IMR-90 (cell line): ENCODE data around the gene FGFR4. TPM values are rescaled to one million over a fixed set of nuclear protein-coding genes. Genes with fewer than 3 reads are reported as not detected.
A peak's percentile ranks its signal among the peaks of the same experiment; 100 is the strongest.

Experiments
- ATAC-seq: fragments of 200-7000 bp; cut with Tn5 transposase; 2 replicates; pipeline ENCODE4 v1.9.1; 2020; ENCODE audit warnings: low read depth, mild to moderate bottlenecking, moderate library complexity
- BruUV-seq: library from RNA; stranded (reverse); fragments of 400-500 nt; replicated peaks from 2 replicates; lab custom pipeline; 2021; lab: Mats Ljungman, UMichigan
- CTCF ChIA-PET: fragments of 300-600 bp; formaldehyde crosslinking; extraction: SDS; loops from one replicate; lab custom pipeline; 2021; ENCODE audit warnings: antibody characterized with exemption; lab: Yijun Ruan, JAX
- POLR2A ChIA-PET: fragments of 300-600 bp; sonication (Branson Sonifier 250); formaldehyde crosslinking; loops from one replicate; lab custom pipeline; 2022; ENCODE audit warnings: antibody characterized with exemption; ENCODE audit not compliant: unreplicated experiment; lab: Charles Lee
- DNase-seq: peaks from one replicate; pipeline ENCODE4 v3.0.0; 2013
- H2AFZ ChIP-seq: replicated peaks from 2 replicates; pipeline ENCODE3; 2013; ENCODE audit warnings: low read length, mild to moderate bottlenecking; ENCODE audit not compliant: poor library complexity
- H2AK5ac ChIP-seq: 2 replicates; pipeline ENCODE4 v1.6.1; 2013; ENCODE audit warnings: low read depth, low read length, inconsistent platforms
- H2AK9ac ChIP-seq: replicated peaks from 2 replicates; pipeline ENCODE3; 2013; ENCODE audit warnings: mild to moderate bottlenecking, low read depth, low read length, moderate library complexity; ENCODE audit not compliant: poor library complexity
- H2BK120ac ChIP-seq: 2 replicates; pipeline ENCODE4 v1.6.1; 2013; ENCODE audit warnings: low read depth, low read length, inconsistent platforms
- H2BK15ac ChIP-seq: 3 replicates; pipeline ENCODE4 v1.6.1; 2013; ENCODE audit warnings: low read depth, low read length, inconsistent platforms
- H2BK20ac ChIP-seq: 2 replicates; pipeline ENCODE4 v1.6.1; 2013; ENCODE audit warnings: low read depth, mild to moderate bottlenecking, inconsistent platforms, low read length, moderate library complexity
- H2BK5ac ChIP-seq: 2 replicates; pipeline ENCODE4 v1.6.1; 2013; ENCODE audit warnings: mild to moderate bottlenecking, low read depth, low read length, inconsistent platforms; ENCODE audit not compliant: poor library complexity, severe bottlenecking
- H3K14ac ChIP-seq: replicated peaks from 2 replicates; pipeline ENCODE4 v1.6.1; 2013; ENCODE audit warnings: low read depth, low read length, inconsistent platforms
- H3K18ac ChIP-seq: 2 replicates; pipeline ENCODE4 v1.6.1; 2013; ENCODE audit warnings: low read depth, low read length, control low read depth
- H3K23ac ChIP-seq: 2 replicates; pipeline ENCODE4 v1.6.1; 2013; ENCODE audit warnings: low read depth, low read length, inconsistent platforms
- H3K27ac ChIP-seq: 2 replicates; pipeline ENCODE4 v1.5.1; 2013; ENCODE audit warnings: mild to moderate bottlenecking, control low read depth, low read length; ENCODE audit not compliant: insufficient read depth
- H3K27me3 ChIP-seq: 2 replicates; pipeline ENCODE4 v1.6.1; 2013; ENCODE audit warnings: low read length; ENCODE audit not compliant: control insufficient read depth, insufficient read depth
- H3K36me3 ChIP-seq: 2 replicates; pipeline ENCODE4 v1.6.1; 2013; ENCODE audit warnings: low read length, mixed read lengths; ENCODE audit not compliant: control insufficient read depth, insufficient read depth
- H3K4ac ChIP-seq: 2 replicates; pipeline ENCODE4 v1.6.1; 2013; ENCODE audit warnings: low read depth, low read length, inconsistent platforms
- H3K4me1 ChIP-seq: 2 replicates; pipeline ENCODE4 v1.6.1; 2013; ENCODE audit warnings: low read length, mixed read lengths; ENCODE audit not compliant: control insufficient read depth, insufficient read depth
- H3K4me2 ChIP-seq: 2 replicates; pipeline ENCODE4 v1.6.1; 2013; ENCODE audit warnings: low read depth, mild to moderate bottlenecking, control low read depth, low read length, moderate library complexity
- H3K4me3 ChIP-seq: 2 replicates; pipeline ENCODE4 v1.5.1; 2013; ENCODE audit warnings: low read depth, mild to moderate bottlenecking, control low read depth, low read length, moderate library complexity; ENCODE audit not compliant: insufficient read depth
- H3K56ac ChIP-seq: 2 replicates; pipeline ENCODE4 v1.6.1; 2013; ENCODE audit warnings: low read length, inconsistent platforms; ENCODE audit not compliant: insufficient read depth; ENCODE audit errors: extremely low read depth
- H3K79me1 ChIP-seq, 2 experiments: 2 replicates each; pipeline ENCODE4 v1.6.1; 2013; ENCODE audit warnings: low read length in 2 of 2, inconsistent platforms in 1 of 2, low read depth in 1 of 2
- H3K9ac ChIP-seq: 2 replicates; pipeline ENCODE4 v1.6.1; 2013; ENCODE audit warnings: low read depth, low read length, control low read depth
- H3K9me1 ChIP-seq: 2 replicates; pipeline ENCODE4 v1.6.1; 2013; ENCODE audit warnings: low read length, inconsistent platforms; ENCODE audit not compliant: insufficient read depth
- H3K9me3 ChIP-seq: 2 replicates; pipeline ENCODE4 v1.6.1; 2013; ENCODE audit warnings: low read length; ENCODE audit not compliant: control insufficient read depth, insufficient read depth
- H4K20me1 ChIP-seq: 2 replicates; pipeline ENCODE4 v1.6.1; 2013; ENCODE audit warnings: low read length, inconsistent platforms; ENCODE audit not compliant: insufficient read depth
- H4K5ac ChIP-seq: 2 replicates; pipeline ENCODE4 v1.6.1; 2013; ENCODE audit warnings: mild to moderate bottlenecking, low read depth, low read length, control low read depth
- H4K8ac ChIP-seq, 2 experiments: 2 replicates each; pipeline ENCODE4 v1.6.1; 2013; ENCODE audit warnings: low read depth in 2 of 2, low read length in 2 of 2, control low read depth in 1 of 2, inconsistent platforms in 1 of 2
- H4K91ac ChIP-seq: 2 replicates; pipeline ENCODE4 v1.6.1; 2013; ENCODE audit warnings: low read depth, low read length, inconsistent platforms; ENCODE audit not compliant: insufficient read depth
- CEBPB ChIP-seq: IDR thresholded peaks from 2 replicates; pipeline ENCODE4 v1.6.1; 2012; ENCODE audit warnings: low read depth, low read length, improper control_type of control experiment
- FOS ChIP-seq: fragments of 150-350 bp; IDR thresholded peaks from 2 replicates; pipeline ENCODE4 v1.6.1; 2016; ENCODE audit warnings: low read depth, low read length
- MAZ ChIP-seq: IDR thresholded peaks from 2 replicates; pipeline ENCODE4 v1.6.1; 2012; ENCODE audit warnings: low read depth, mild to moderate bottlenecking, low read length, improper control_type of control experiment, moderate library complexity, borderline replicate concordance
- RCOR1 ChIP-seq: IDR thresholded peaks from 2 replicates; pipeline ENCODE4 v1.6.1; 2012; ENCODE audit warnings: mild to moderate bottlenecking, low read length, improper control_type of control experiment; ENCODE audit not compliant: insufficient replicate concordance
- WGBS, 2 experiments: methylation state at CpG; one replicate each; pipeline versions ENCODE4 v1.1.5 to v1.1.7; 2013; ENCODE audit warnings: missing lambda C conversion rate in 2 of 2; ENCODE audit not compliant: insufficient read length in 1 of 2; ENCODE audit errors: extremely low coverage in 2 of 2; 5-methylcytosine and 5-hydroxymethylcytosine counted together
- dilution Hi-C: fragments of 300-500 bp; cut with HindIII; formaldehyde crosslinking; loops from one replicate; pipeline ENCODE4 v1.14.3; 2018; ENCODE audit warnings: low sequenced_read_pairs; ENCODE audit not compliant: unreplicated experiment
- in situ Hi-C: fragments of 300-500 bp; cut with MboI; formaldehyde crosslinking; loops from 3 replicates; pipeline ENCODE4 v1.14.3; 2019; ENCODE audit warnings: low sequenced_read_pairs, inconsistent platforms, mixed read lengths
- intact Hi-C: fragments of 100-400 bp; cut with micrococcal nuclease; formaldehyde crosslinking; loops from 2 replicates; pipeline ENCODE4 v1.10.0; 2022
- polyA plus RNA-seq, 3 experiments: library from polyadenylated mRNA; depleted of rRNA; stranded (reverse); fragments of >200 nt; gene quantifications; 2 replicates each; pipeline ENCODE4 v1.2.3, GENCODE V29; 2012; ENCODE audit warnings: low replicate concordance in 1 of 3
- total RNA-seq: library from RNA; depleted of rRNA; stranded (reverse); fragments of >200 nt; gene quantifications from 2 replicates; pipeline ENCODE4 v1.2.3, GENCODE V29; 2012
- TF ChIP-seq, protein P1 (sequence below): fragments of 150-350 bp; IDR thresholded peaks from 2 replicates; pipeline ENCODE4 v1.6.1; 2017; ENCODE audit warnings: mild to moderate bottlenecking, antibody characterized with exemption, low read length, low read depth

FGFR4 gene
- total and polyA plus RNA-seq, 2 of the 4 experiments (the other 2 are of a cell fraction) = 0.90 to 2.4 TPM

DNA sequence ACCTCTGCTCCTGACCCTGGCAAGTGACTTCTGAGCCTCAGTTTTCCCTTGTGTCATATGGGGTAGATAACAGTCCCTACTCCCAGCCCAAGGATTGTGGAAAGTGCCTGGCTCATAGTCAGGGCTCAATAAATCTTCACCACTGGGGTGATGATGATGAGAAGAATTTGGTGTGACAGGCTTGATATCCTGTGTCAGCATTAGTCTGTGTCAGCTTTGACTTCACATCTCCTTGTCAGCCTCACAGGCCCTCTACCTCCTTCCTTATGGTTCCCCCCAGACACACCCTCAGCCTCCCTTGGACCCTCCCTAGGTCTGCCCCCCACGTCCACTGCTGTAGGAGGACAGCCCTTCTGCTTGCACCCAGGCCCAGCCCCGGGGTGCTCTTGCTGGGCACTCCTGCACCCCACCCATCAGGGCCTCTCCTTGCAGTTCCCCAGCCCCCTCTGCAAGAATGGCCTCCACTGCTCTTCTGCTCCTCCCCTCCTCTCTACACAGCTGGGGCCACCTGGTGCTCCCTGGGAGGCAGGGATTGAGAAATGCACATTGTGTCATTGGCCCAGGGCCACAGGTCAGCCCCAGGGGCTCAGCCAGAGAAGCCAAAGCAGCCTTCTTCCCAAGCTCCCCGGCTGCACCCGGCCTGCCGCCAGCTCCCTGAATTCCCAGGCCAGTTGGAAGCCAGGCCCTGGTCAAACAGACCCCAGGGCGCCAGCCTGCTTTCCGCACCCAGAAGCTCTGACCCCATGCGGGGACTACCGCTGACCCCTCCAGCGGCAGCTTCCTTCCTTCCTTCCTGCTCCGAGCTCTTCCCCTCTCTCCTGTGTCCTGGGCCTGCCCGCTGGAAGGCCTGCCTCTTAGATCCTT, 7.7 kb downstream of the FGFR4 start:
- peak overlapping the region; percentile 67; the same call in 1 of the 2 replicates for H4K91ac ChIP-seq
- peak overlapping the region; percentile 64; the same call in 1 of the 2 replicates for H3K18ac ChIP-seq
- dilution Hi-C loops (no loop called here), intact Hi-C loops (no loop called here), in situ Hi-C loops (no loop called here)
- H3K4me1 ChIP-seq = peaks cover 33% of the 10 kb centered on the region
- H3K79me1 ChIP-seq = no peaks in the 10 kb centered on the region
- peak overlapping the region; percentile 43; the same call in 1 of the 3 replicates for H2BK15ac ChIP-seq
- peak; percentile 70 for ATAC-seq
- peak overlapping the region; percentile 38; the same call in 1 of the 2 replicates for H3K4me2 ChIP-seq
- H2AK9ac ChIP-seq = peak overlapping the region; percentile 33
- no peaks in the 10 kb centered on the region; the same call in 1 of the 2 replicates for H4K20me1 ChIP-seq
- ChIA-PET CTCF (interaction anchor here (1.0 to 1.4 kb wide), 2 partner anchors 16 to 17 kb away, joined by 3 to 4 read pairs; no protein-coding TSS in a partner anchor), POLR2A (no interaction called here)
- H3K9me3 ChIP-seq = no peaks in the 10 kb centered on the region
- peak overlapping the region; percentile 86 for H2AK5ac ChIP-seq
- BruUV-seq = no TSS peak
- H3K4ac ChIP-seq = peak overlapping the region; percentile 64
- H3K27ac ChIP-seq = peak overlapping the region; percentile 85
- TF ChIP-seq RCOR1 = no peak
- peak; percentile 95; the same call in 1 of the 2 replicates for TF ChIP-seq MAZ
- TF ChIP-seq FOS = no peak
- peak; percentile 80 for TF ChIP-seq CEBPB
- TF ChIP-seq, protein P1, sequence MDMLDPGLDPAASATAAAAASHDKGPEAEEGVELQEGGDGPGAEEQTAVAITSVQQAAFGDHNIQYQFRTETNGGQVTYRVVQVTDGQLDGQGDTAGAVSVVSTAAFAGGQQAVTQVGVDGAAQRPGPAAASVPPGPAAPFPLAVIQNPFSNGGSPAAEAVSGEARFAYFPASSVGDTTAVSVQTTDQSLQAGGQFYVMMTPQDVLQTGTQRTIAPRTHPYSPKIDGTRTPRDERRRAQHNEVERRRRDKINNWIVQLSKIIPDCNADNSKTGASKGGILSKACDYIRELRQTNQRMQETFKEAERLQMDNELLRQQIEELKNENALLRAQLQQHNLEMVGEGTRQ = no peak
- H3K36me3 ChIP-seq = peaks cover 12% of the 10 kb centered on the region; the same call in 1 of the 2 replicates
- peak overlapping the region; percentile 73 for H2BK120ac ChIP-seq
- 23% methylated on average over 5 of the region's 12 CpGs; no CpG with 5 or more reads in 1 of the 2 experiments for WGBS, 2 experiments
- H2BK20ac ChIP-seq = peak overlapping the region; percentile 47
- peak overlapping the region; percentile 59 to 67; a peak in 3 of 4 replicates for H4K8ac ChIP-seq
- H3K4me3 ChIP-seq = no peak overlapping the region
- peak overlapping the region; percentile 56 for H4K5ac ChIP-seq
- peak; percentile 84 for DNase-seq
- H3K27me3 ChIP-seq = no peaks in the 10 kb centered on the region
- 0 out of 2 replicates have a peak overlapping the region, but pooled peaks have one; percentile 32 for H3K56ac ChIP-seq
- peak overlapping the region; percentile 51; the same call in 1 of the 2 replicates for H3K14ac ChIP-seq
- peak overlapping the region; percentile 50 for H2AFZ ChIP-seq
- H3K9ac ChIP-seq = peak overlapping the region; percentile 23; the same call in 1 of the 2 replicates
- H3K23ac ChIP-seq = no peak overlapping the region
- 0 out of 2 replicates have a peak, but pooled peaks cover 9% of the 10 kb centered on the region for H3K9me1 ChIP-seq
- peak overlapping the region; percentile 17 for H2BK5ac ChIP-seq
